K562 (cell line): ENCODE results near the gene PNPLA8.
"Not testable (repeated sequence)": the region's sequence is repeated elsewhere in the genome, so short reads cannot be mapped to it uniquely, and the experiment has no call there.

Experiments
- CHD4 ChIP-seq: fragments of 200-600 bp; sonication (generic); IDR thresholded peaks from 3 replicates; pipeline ENCODE4 v1.6.1; 2012; ENCODE audit warnings: low read depth, mild to moderate bottlenecking, mixed read lengths, low read length, inconsistent platforms; ENCODE audit not compliant: insufficient read depth, insufficient replicate concordance, poor library complexity, severe bottlenecking
- TAF7 ChIP-seq: fragments of 450-650 bp; IDR thresholded peaks from 2 replicates; pipeline ENCODE4 v1.6.1; 2016; ENCODE audit warnings: missing genetic modification characterization, missing compliant biosample characterization
- ZFP30 ChIP-seq: fragments of 250-450 bp; sonication (Bioruptor Pico); IDR thresholded peaks from 2 replicates; pipeline ENCODE4 v1.8.0; 2022; ENCODE audit warnings: moderate library complexity, mild to moderate bottlenecking, inconsistent platforms, borderline replicate concordance
- ZNF324 ChIP-seq: fragments of 250-450 bp; sonication (Bioruptor Pico); IDR thresholded peaks from 2 replicates; pipeline ENCODE4 v1.4.0; 2020; ENCODE audit warnings: mild to moderate bottlenecking
- TF ChIP-seq, protein P1 (sequence below): fragments of 250-450 bp; sonication (Bioruptor Pico); IDR thresholded peaks from 2 replicates; pipeline ENCODE4 v1.8.0; 2021; ENCODE audit warnings: moderate library complexity, mild to moderate bottlenecking, inconsistent platforms
- TF ChIP-seq, protein P2 (sequence below): sonication (generic); formaldehyde crosslinking; IDR thresholded peaks from 2 replicates; pipeline ENCODE4 v1.8.1; 2022; ENCODE audit warnings: missing genetic modification reagents
- TF ChIP-seq, protein P3 (sequence below), 3 experiments: IDR thresholded peaks in 2 of 3; conservative IDR thresholded peaks in 1 of 3; 2 replicates each; pipeline ENCODE4 v1.5.1; 2011 to 2012; ENCODE audit warnings: low read length in 3 of 3, mild to moderate bottlenecking in 3 of 3, control low read depth in 2 of 3, improper control_type of control experiment in 1 of 3, inconsistent platforms in 1 of 3, low read depth in 1 of 3, mixed read lengths in 1 of 3, moderate library complexity in 1 of 3; ENCODE audit not compliant: insufficient read depth in 2 of 3

DNA sequence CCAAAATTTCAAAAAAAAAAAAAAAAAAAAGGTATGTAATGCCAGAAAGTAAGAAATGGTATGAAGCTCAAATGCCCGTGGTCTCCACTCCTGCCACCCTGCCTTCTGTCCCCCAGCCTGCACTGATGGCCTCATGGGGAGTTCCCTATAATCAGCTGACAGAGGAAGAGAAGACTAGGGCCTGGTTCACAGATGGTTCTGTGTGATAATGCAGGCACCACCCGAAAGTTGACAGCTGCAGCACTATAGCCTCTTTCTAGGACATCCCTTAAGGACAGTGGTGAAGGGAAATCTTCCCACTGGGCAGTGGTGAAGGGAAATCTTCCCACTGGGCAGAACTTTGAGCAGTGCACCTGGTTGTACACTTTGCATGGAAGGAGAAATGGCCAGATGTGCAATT, 12.3 kb upstream of the PNPLA8 start:
- TF ChIP-seq, protein P1, sequence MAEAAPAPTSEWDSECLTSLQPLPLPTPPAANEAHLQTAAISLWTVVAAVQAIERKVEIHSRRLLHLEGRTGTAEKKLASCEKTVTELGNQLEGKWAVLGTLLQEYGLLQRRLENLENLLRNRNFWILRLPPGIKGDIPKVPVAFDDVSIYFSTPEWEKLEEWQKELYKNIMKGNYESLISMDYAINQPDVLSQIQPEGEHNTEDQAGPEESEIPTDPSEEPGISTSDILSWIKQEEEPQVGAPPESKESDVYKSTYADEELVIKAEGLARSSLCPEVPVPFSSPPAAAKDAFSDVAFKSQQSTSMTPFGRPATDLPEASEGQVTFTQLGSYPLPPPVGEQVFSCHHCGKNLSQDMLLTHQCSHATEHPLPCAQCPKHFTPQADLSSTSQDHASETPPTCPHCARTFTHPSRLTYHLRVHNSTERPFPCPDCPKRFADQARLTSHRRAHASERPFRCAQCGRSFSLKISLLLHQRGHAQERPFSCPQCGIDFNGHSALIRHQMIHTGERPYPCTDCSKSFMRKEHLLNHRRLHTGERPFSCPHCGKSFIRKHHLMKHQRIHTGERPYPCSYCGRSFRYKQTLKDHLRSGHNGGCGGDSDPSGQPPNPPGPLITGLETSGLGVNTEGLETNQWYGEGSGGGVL (CRISPR knock-in tag) = not testable (repeated sequence)
- not testable (repeated sequence) for TF ChIP-seq CHD4; TAF7 (tag); ZFP30 (CRISPR knock-in tag); ZNF324 (CRISPR knock-in tag)
- TF ChIP-seq, protein P2, sequence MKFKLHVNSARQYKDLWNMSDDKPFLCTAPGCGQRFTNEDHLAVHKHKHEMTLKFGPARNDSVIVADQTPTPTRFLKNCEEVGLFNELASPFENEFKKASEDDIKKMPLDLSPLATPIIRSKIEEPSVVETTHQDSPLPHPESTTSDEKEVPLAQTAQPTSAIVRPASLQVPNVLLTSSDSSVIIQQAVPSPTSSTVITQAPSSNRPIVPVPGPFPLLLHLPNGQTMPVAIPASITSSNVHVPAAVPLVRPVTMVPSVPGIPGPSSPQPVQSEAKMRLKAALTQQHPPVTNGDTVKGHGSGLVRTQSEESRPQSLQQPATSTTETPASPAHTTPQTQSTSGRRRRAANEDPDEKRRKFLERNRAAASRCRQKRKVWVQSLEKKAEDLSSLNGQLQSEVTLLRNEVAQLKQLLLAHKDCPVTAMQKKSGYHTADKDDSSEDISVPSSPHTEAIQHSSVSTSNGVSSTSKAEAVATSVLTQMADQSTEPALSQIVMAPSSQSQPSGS = not testable (repeated sequence)
- TF ChIP-seq, protein P3, sequence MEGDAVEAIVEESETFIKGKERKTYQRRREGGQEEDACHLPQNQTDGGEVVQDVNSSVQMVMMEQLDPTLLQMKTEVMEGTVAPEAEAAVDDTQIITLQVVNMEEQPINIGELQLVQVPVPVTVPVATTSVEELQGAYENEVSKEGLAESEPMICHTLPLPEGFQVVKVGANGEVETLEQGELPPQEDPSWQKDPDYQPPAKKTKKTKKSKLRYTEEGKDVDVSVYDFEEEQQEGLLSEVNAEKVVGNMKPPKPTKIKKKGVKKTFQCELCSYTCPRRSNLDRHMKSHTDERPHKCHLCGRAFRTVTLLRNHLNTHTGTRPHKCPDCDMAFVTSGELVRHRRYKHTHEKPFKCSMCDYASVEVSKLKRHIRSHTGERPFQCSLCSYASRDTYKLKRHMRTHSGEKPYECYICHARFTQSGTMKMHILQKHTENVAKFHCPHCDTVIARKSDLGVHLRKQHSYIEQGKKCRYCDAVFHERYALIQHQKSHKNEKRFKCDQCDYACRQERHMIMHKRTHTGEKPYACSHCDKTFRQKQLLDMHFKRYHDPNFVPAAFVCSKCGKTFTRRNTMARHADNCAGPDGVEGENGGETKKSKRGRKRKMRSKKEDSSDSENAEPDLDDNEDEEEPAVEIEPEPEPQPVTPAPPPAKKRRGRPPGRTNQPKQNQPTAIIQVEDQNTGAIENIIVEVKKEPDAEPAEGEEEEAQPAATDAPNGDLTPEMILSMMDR (IDR thresholded peaks at IDR 0.05 in 2 of 3, conservative IDR thresholded peaks at IDR 0.05 in 1 of 3; ENCODE audit: insufficient read depth in 2 of 3, low read depth in 1 of 3, low read length in 3 of 3) = not testable (repeated sequence)
